Measurements from ENCODE around the gene TENM4. TPM values are rescaled to one million over a fixed set of nuclear protein-coding genes. Genes with fewer than 3 reads are reported as not detected.
"Not testable (repeated sequence)": the region's sequence is repeated elsewhere in the genome, so short reads cannot be mapped to it uniquely, and the experiment has no call there.

Gene TENM4
- polyA plus RNA-seq, 1 experiment, result 5.5 TPM

- peaks cover 4% of the 10 kb centered on the region; the same call in 1 of the 2 replicates for H3K9me3 ChIP-seq (ENCODE audit: control insufficient read depth, insufficient read depth, low read length)
- ChIA-PET CTCF (no interaction called here), POLR2A (no interaction called here)
- TF ChIP-seq CTCF (IDR thresholded peaks at IDR 0.05; ENCODE audit: low read depth, low read length), result peak; percentile 40
- DNase-seq (ENCODE audit: low read depth, low spot score), result no peak
- H3K27ac ChIP-seq (ENCODE audit: low read depth, low read length), result no peak overlapping the region
- no peaks in the 10 kb centered on the region for H3K27me3 ChIP-seq (ENCODE audit: control insufficient read depth, insufficient read depth, low read length)
- H3K4me3 ChIP-seq (ENCODE audit: low read depth, low read length), result no peak overlapping the region
Measured at GRCh38 chr11:78615724-78616123, 825.1 kb downstream of the TENM4 start.

GRCh38 chr11:78613378-78613813, 827.4 kb downstream of the TENM4 start:
- CTCF ChIA-PET, result no interaction called here
- TF ChIP-seq CTCF (IDR thresholded peaks at IDR 0.05; ENCODE audit: low read depth, low read length), result no peak
- no peaks in the 10 kb centered on the region for H3K27me3 ChIP-seq (ENCODE audit: control insufficient read depth, insufficient read depth, low read length)

DNA sequence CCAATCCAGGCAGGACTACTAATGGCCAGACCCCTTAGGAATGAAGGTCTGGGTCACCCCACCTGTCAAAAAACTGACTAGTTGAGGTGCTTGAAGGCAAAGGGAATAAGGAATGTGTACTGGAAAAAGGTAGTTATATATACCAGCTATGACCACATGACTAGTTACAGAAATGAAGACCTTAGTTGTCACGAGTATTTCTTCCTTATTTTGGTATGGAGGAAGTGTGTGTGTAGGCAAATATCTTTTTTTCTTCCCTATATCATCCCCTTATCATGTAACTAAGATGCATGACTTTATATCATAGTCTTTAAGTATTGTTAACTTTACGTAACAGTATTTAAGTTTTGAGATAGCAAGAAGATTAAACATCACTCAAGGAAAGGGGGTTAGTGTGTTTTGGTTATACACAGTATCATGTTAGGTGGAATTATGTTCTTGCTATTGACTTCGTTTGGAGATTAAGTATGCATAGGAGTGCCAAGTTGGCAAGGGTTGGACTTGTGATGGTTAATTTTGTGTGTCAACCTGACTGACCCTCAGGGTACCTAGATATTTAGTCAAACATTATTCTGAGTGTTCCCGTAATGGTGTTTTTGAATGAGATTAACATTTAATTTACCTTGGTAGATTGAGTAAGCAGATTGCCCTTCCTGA, 828.0 kb downstream of the TENM4 start:
- no peak for DNase-seq (ENCODE audit: low read depth, low spot score)
- no peak overlapping the region for H3K27ac ChIP-seq (ENCODE audit: low read depth, low read length)
- H3K9me3 ChIP-seq (ENCODE audit: control insufficient read depth, insufficient read depth, low read length), result no peaks in the 10 kb centered on the region
- POLR2A ChIA-PET, result no interaction called here
- H3K27me3 ChIP-seq (ENCODE audit: control insufficient read depth, insufficient read depth, low read length), result no peaks in the 10 kb centered on the region
- CTCF ChIA-PET, result no interaction called here
- TF ChIP-seq CTCF (IDR thresholded peaks at IDR 0.05; ENCODE audit: low read depth, low read length), result no peak
- H3K4me3 ChIP-seq (ENCODE audit: low read depth, low read length), result no peak overlapping the region

More at GRCh38 chr11:78613378-78613813, 827.4 kb downstream of the TENM4 start:
- no peak overlapping the region for H3K27ac ChIP-seq (ENCODE audit: low read depth, low read length)
- no peak for DNase-seq (ENCODE audit: low read depth, low spot score)
- POLR2A ChIA-PET, result no interaction called here
- no peaks in the 10 kb centered on the region for H3K9me3 ChIP-seq (ENCODE audit: control insufficient read depth, insufficient read depth, low read length)
- H3K4me3 ChIP-seq (ENCODE audit: low read depth, low read length), result no peak overlapping the region

- DNase-seq (ENCODE audit: low read depth, low spot score); CTCF ChIA-PET; POLR2A ChIA-PET; H3K9me3 ChIP-seq (ENCODE audit: control insufficient read depth, insufficient read depth, low read length); H3K27me3 ChIP-seq (ENCODE audit: control insufficient read depth, insufficient read depth, low read length); H3K27ac ChIP-seq (ENCODE audit: low read depth, low read length); H3K4me3 ChIP-seq (ENCODE audit: low read depth, low read length): not testable (repeated sequence)
Measured at GRCh38 chr11:78609321-78609720, 831.5 kb downstream of the TENM4 start.

DNA sequence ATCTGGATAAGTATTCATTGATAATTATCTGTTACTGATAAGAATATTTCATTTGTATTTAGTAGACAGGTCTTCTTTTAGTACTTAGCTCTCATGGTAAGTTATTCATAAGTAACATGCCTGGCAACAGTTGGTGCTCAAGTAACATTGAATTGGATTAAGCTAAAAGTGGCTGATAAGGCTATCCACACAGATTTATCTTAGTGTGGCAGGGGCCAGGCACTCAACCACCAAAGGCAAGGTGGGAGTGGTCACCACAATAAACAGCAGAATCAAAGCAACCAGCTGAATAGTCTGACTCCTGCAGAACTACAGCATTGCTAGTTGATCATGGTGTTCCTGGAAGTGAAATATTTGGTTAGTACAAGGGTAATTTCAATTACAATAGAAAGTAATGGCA, 833.1 kb downstream of the TENM4 start:
- H3K4me3 ChIP-seq (ENCODE audit: low read depth, low read length), result no peak overlapping the region
- no peak for DNase-seq (ENCODE audit: low read depth, low spot score)
- TF ChIP-seq CTCF (IDR thresholded peaks at IDR 0.05; ENCODE audit: low read depth, low read length), result no peak
- POLR2A ChIA-PET, result no interaction called here
- CTCF ChIA-PET, result no interaction called here
- no peaks in the 10 kb centered on the region for H3K9me3 ChIP-seq (ENCODE audit: control insufficient read depth, insufficient read depth, low read length)
- peaks cover 3% of the 10 kb centered on the region for H3K27me3 ChIP-seq (ENCODE audit: control insufficient read depth, insufficient read depth, low read length)
- no peak overlapping the region for H3K27ac ChIP-seq (ENCODE audit: low read depth, low read length)
